H9 (cell line): ENCODE data around the gene CTNNA3. TPM values are rescaled to one million over a fixed set of nuclear protein-coding genes. Genes with fewer than 3 reads are reported as not detected.

Experiments
- DNase-seq: peaks from one replicate; pipeline ENCODE4 v3.0.0-alpha.2; 2017
- H2AFZ ChIP-seq: one replicate; pipeline ENCODE4 v1.6.1; 2013; ENCODE audit warnings: mild to moderate bottlenecking, low read length, control low read depth, moderate library complexity
- H2AK5ac ChIP-seq: 2 replicates; pipeline ENCODE4 v1.6.1; 2013; ENCODE audit warnings: low read length, control low read depth, mixed read lengths; ENCODE audit not compliant: insufficient read length
- H2BK120ac ChIP-seq: one replicate; pipeline ENCODE4 v1.6.1; 2013; ENCODE audit warnings: low read depth, mild to moderate bottlenecking, low read length, control low read depth, inconsistent platforms; ENCODE audit not compliant: poor library complexity, severe bottlenecking
- H2BK12ac ChIP-seq: 2 replicates; pipeline ENCODE4 v1.6.1; 2013; ENCODE audit warnings: low read length, control low read depth, mixed read lengths, low read depth; ENCODE audit not compliant: insufficient read length
- H2BK15ac ChIP-seq: 2 replicates; pipeline ENCODE4 v1.6.1; 2013; ENCODE audit warnings: low read depth, low read length, control low read depth
- H2BK20ac ChIP-seq: one replicate; pipeline ENCODE4 v1.6.1; 2013; ENCODE audit warnings: low read depth, mild to moderate bottlenecking, low read length, control low read depth, inconsistent platforms; ENCODE audit not compliant: poor library complexity, severe bottlenecking
- H2BK5ac ChIP-seq: 2 replicates; pipeline ENCODE4 v1.6.1; 2013; ENCODE audit warnings: low read length, control low read depth, mixed read lengths; ENCODE audit not compliant: insufficient read length
- H3K14ac ChIP-seq: 2 replicates; pipeline ENCODE4 v1.6.1; 2013; ENCODE audit warnings: low read length, control low read depth; ENCODE audit not compliant: insufficient read depth
- H3K18ac ChIP-seq: 2 replicates; pipeline ENCODE4 v1.6.1; 2013; ENCODE audit warnings: low read depth, mild to moderate bottlenecking, mixed read lengths, low read length, control low read depth; ENCODE audit not compliant: insufficient read length
- H3K23ac ChIP-seq: 2 replicates; pipeline ENCODE4 v1.6.1; 2013; ENCODE audit warnings: low read length, control low read depth, mixed read lengths, low read depth; ENCODE audit not compliant: insufficient read length
- H3K23me2 ChIP-seq: 2 replicates; pipeline ENCODE4 v1.6.1; 2013; ENCODE audit warnings: low read depth, mild to moderate bottlenecking, mixed read lengths, low read length, control low read depth; ENCODE audit not compliant: insufficient read length, poor library complexity, severe bottlenecking
- H3K27ac ChIP-seq: 2 replicates; pipeline ENCODE4 v1.5.1; 2013; ENCODE audit warnings: low read length, control low read depth, mixed read lengths, low read depth; ENCODE audit not compliant: insufficient read length
- H3K27me3 ChIP-seq: 2 replicates; pipeline ENCODE4 v1.6.1; 2013; ENCODE audit warnings: low read length, control low read depth, inconsistent platforms; ENCODE audit not compliant: insufficient read depth
- H3K4ac ChIP-seq: 2 replicates; pipeline ENCODE4 v1.6.1; 2013; ENCODE audit warnings: low read depth, mild to moderate bottlenecking, control low read depth, inconsistent platforms, low read length, moderate library complexity
- H3K4me1 ChIP-seq: 2 replicates; pipeline ENCODE4 v1.6.1; 2013; ENCODE audit warnings: low read length, control low read depth, inconsistent platforms; ENCODE audit not compliant: insufficient read depth
- H3K4me2 ChIP-seq: 2 replicates; pipeline ENCODE4 v1.6.1; 2013; ENCODE audit warnings: low read length, control low read depth, mixed read lengths; ENCODE audit not compliant: insufficient read length, insufficient read depth
- H3K56ac ChIP-seq: 2 replicates; pipeline ENCODE4 v1.6.1; 2013; ENCODE audit warnings: low read depth, mild to moderate bottlenecking, mixed read lengths, low read length, control low read depth; ENCODE audit not compliant: insufficient read length
- H3K79me1 ChIP-seq: 2 replicates; pipeline ENCODE4 v1.6.1; 2013; ENCODE audit warnings: low read depth, mild to moderate bottlenecking, moderate library complexity, low read length, control low read depth, inconsistent platforms; ENCODE audit not compliant: insufficient read depth, poor library complexity, severe bottlenecking
- H3K79me2 ChIP-seq: 2 replicates; pipeline ENCODE4 v1.6.1; 2013; ENCODE audit warnings: low read length, control low read depth, inconsistent platforms; ENCODE audit not compliant: insufficient read depth
- H3K9ac ChIP-seq: 2 replicates; pipeline ENCODE4 v1.6.1; 2013; ENCODE audit warnings: low read length, control low read depth, mixed read lengths; ENCODE audit not compliant: insufficient read length; ENCODE audit errors: extremely low read depth
- H3K9me3 ChIP-seq: one replicate; pipeline ENCODE4 v1.6.1; 2013; ENCODE audit warnings: low read depth, low read length, inconsistent platforms; ENCODE audit not compliant: control insufficient read depth
- H3T11ph ChIP-seq: one replicate; pipeline ENCODE4 v1.6.1; 2013; ENCODE audit warnings: mild to moderate bottlenecking, low read length, control low read depth, inconsistent platforms
- H4K20me1 ChIP-seq: one replicate; pipeline ENCODE4 v1.6.1; 2013; ENCODE audit not compliant: control insufficient read depth, insufficient read length, insufficient read depth
- H4K5ac ChIP-seq: 2 replicates; pipeline ENCODE4 v1.6.1; 2013; ENCODE audit warnings: low read depth, mild to moderate bottlenecking, mixed read lengths, low read length, control low read depth; ENCODE audit not compliant: insufficient read length
- H4K8ac ChIP-seq: replicated peaks from 2 replicates; pipeline ENCODE4 v1.6.1; 2013; ENCODE audit warnings: low read length, control low read depth, mixed read lengths, low read depth; ENCODE audit not compliant: insufficient read length
- H4K91ac ChIP-seq: 2 replicates; pipeline ENCODE4 v1.6.1; 2013; ENCODE audit warnings: low read depth, mild to moderate bottlenecking, moderate library complexity, mixed read lengths, low read length, control low read depth; ENCODE audit not compliant: insufficient read length
- H3K27ac Mint-ChIP-seq, 3 experiments: 2 replicates in 2 of 3; 3 replicates in 1 of 3; pipeline ENCODE4 v1.8.0; 2020 to 2021; ENCODE audit warnings: mixed read lengths in 3 of 3, mild to moderate bottlenecking in 1 of 3, moderate library complexity in 1 of 3
- H3K27me3 Mint-ChIP-seq: 2 replicates; pipeline ENCODE4 v1.8.0; 2021; ENCODE audit warnings: low read depth, mild to moderate bottlenecking, moderate library complexity, mixed read lengths
- H3K36me3 Mint-ChIP-seq, 3 experiments: 2 replicates in 2 of 3; 3 replicates in 1 of 3; pipeline ENCODE4 v1.8.0; 2020 to 2021; ENCODE audit warnings: low read depth in 3 of 3, mixed read lengths in 3 of 3; ENCODE audit not compliant: insufficient read depth in 1 of 3
- H3K4me1 Mint-ChIP-seq, 2 experiments: 2 replicates each; pipeline ENCODE4 v1.8.0; 2020; ENCODE audit warnings: mixed read lengths in 2 of 2
- H3K4me3 Mint-ChIP-seq, 2 experiments: 2 replicates in 1 of 2; 3 replicates in 1 of 2; pipeline ENCODE4 v1.8.0; 2020 to 2021; ENCODE audit warnings: mild to moderate bottlenecking in 2 of 2, mixed read lengths in 2 of 2, moderate library complexity in 1 of 2
- H3K9me3 Mint-ChIP-seq, 2 experiments: 2 replicates in 1 of 2; 3 replicates in 1 of 2; pipeline ENCODE4 v1.8.0; 2020; ENCODE audit warnings: mild to moderate bottlenecking in 2 of 2, mixed read lengths in 2 of 2, moderate library complexity in 1 of 2
- CTCF ChIP-seq: fragments of 200-600 bp; sonication (generic); conservative IDR thresholded peaks from 3 replicates; pipeline ENCODE4 v1.8.0; 2021; ENCODE audit warnings: antibody characterized with exemption, mild to moderate bottlenecking
- WGBS: extraction: QIAGEN DNeasy Blood & Tissue Kit; methylation state at CpG from one replicate; pipeline ENCODE4 v1.1.7; 2013; ENCODE audit warnings: missing lambda C conversion rate, low lambda C conversion rate, mixed read lengths; ENCODE audit not compliant: insufficient read length; ENCODE audit errors: extremely low coverage; 5-methylcytosine and 5-hydroxymethylcytosine counted together
- total RNA-seq: library from RNA; stranded (reverse); gene quantifications from 2 replicates; pipeline ENCODE4 v1.2.1, GENCODE V29; 2021

The CTNNA3 gene
- total RNA-seq, 1 experiment from 2014 or later = 3.3 TPM

- no peak overlapping the region for H2AK5ac ChIP-seq
- no peaks in the 10 kb centered on the region for H3K4me1 ChIP-seq
- TF ChIP-seq CTCF = no peak
- no peak overlapping the region for H4K91ac ChIP-seq
- no peak overlapping the region for H2BK15ac ChIP-seq
- no peak overlapping the region for H4K5ac ChIP-seq
- Mint-ChIP-seq H3K9me3 (no peaks in the 10 kb centered on the region), H3K36me3 (no peaks in the 10 kb centered on the region), H3K4me1 (peaks cover 0 to 7% of the 10 kb centered on the region in 2 experiments; a peak in 2 of 4 replicates), H3K4me3 (no peak overlapping the region), H3K27me3 (no peaks in the 10 kb centered on the region), H3K27ac (no peak overlapping the region)
- H3K79me2 ChIP-seq = no peaks in the 10 kb centered on the region
- no peak for DNase-seq
- no peak overlapping the region for H2BK20ac ChIP-seq
- WGBS = no CpG with 5 or more reads among the region's 3 CpGs
- no peak overlapping the region for H3K14ac ChIP-seq
- no peaks in the 10 kb centered on the region for H3K23me2 ChIP-seq
- H2BK120ac ChIP-seq = no peak overlapping the region
- H3K27ac ChIP-seq = no peak overlapping the region
- H3T11ph ChIP-seq = no peak overlapping the region
- H3K18ac ChIP-seq = no peak overlapping the region
- H3K4me2 ChIP-seq = no peak overlapping the region
- no peak overlapping the region for H2BK12ac ChIP-seq
- no peak overlapping the region for H3K4ac ChIP-seq
- H4K8ac ChIP-seq = no peak overlapping the region
- H3K27me3 ChIP-seq = no peaks in the 10 kb centered on the region
- no peak overlapping the region for H2BK5ac ChIP-seq
- H3K23ac ChIP-seq = no peak overlapping the region
- H3K79me1 ChIP-seq = no peaks in the 10 kb centered on the region
- H3K56ac ChIP-seq = no peak overlapping the region
- no peaks in the 10 kb centered on the region for H3K9me3 ChIP-seq
- no peak overlapping the region for H3K9ac ChIP-seq
- H2AFZ ChIP-seq = no peak overlapping the region
- H4K20me1 ChIP-seq = no peaks in the 10 kb centered on the region
These were observed 1401.5 kb downstream of the CTNNA3 start for GRCh38 chr10:66294538-66294937.
